HEK293 (cell line): ENCODE data around the gene KCNIP4.

ENCODE experiments used
- SCRT2 ChIP-seq: fragments of 450-650 bp; formaldehyde crosslinking; IDR thresholded peaks from 2 replicates; pipeline ENCODE4 v1.5.1; 2016; ENCODE audit warnings: missing biosample characterization, missing genetic modification characterization
- ZFHX2 ChIP-seq: fragments of 450-650 bp; formaldehyde crosslinking; conservative IDR thresholded peaks from 2 replicates; pipeline ENCODE4 v1.5.1; 2016; ENCODE audit warnings: missing biosample characterization, missing genetic modification characterization
- ZFP37 ChIP-seq: fragments of 450-650 bp; formaldehyde crosslinking; IDR thresholded peaks from 2 replicates; pipeline ENCODE4 v1.5.1; 2016; ENCODE audit warnings: missing biosample characterization, missing genetic modification characterization
- ZFP41 ChIP-seq: fragments of 450-650 bp; formaldehyde crosslinking; IDR thresholded peaks from 2 replicates; pipeline ENCODE4 v1.5.1; 2016; ENCODE audit warnings: missing biosample characterization, missing genetic modification characterization, borderline replicate concordance
- ZNF146 ChIP-seq: fragments of 450-650 bp; formaldehyde crosslinking; IDR thresholded peaks from 2 replicates; pipeline ENCODE4 v1.5.1; 2016; ENCODE audit warnings: missing biosample characterization, missing genetic modification characterization
- ZNF23 ChIP-seq: fragments of 450-650 bp; formaldehyde crosslinking; IDR thresholded peaks from 2 replicates; pipeline ENCODE4 v1.5.1; 2016; ENCODE audit warnings: missing biosample characterization, missing genetic modification characterization, borderline replicate concordance
- ZNF626 ChIP-seq: fragments of 450-650 bp; sonication (Bioruptor Pico); formaldehyde crosslinking; IDR thresholded peaks from 2 replicates; pipeline ENCODE4 v1.5.1; 2018; ENCODE audit warnings: missing biosample characterization, missing genetic modification characterization, inconsistent platforms
- ZNF660 ChIP-seq: fragments of 450-650 bp; IDR thresholded peaks from 2 replicates; pipeline ENCODE4 v1.5.1; 2018; ENCODE audit warnings: missing biosample characterization, mild to moderate bottlenecking, missing genetic modification characterization
- ZNF76 ChIP-seq: fragments of 450-650 bp; formaldehyde crosslinking; IDR thresholded peaks from 2 replicates; pipeline ENCODE4; 2016; ENCODE audit warnings: low read depth, missing biosample characterization, missing genetic modification characterization, borderline replicate concordance
- TF ChIP-seq, protein P1 (sequence below): fragments of 450-650 bp; formaldehyde crosslinking; IDR thresholded peaks from 2 replicates; pipeline ENCODE4 v1.5.1; 2016; ENCODE audit warnings: missing biosample characterization, missing genetic modification characterization
- TF ChIP-seq, protein P2 (sequence below): fragments of 450-650 bp; formaldehyde crosslinking; IDR thresholded peaks from 2 replicates; pipeline ENCODE4 v1.5.1; 2016; ENCODE audit warnings: missing biosample characterization, missing genetic modification characterization, low read depth
- TF ChIP-seq, protein P3 (sequence below): fragments of 450-650 bp; formaldehyde crosslinking; IDR thresholded peaks from 2 replicates; pipeline ENCODE4 v1.5.1; 2016; ENCODE audit warnings: missing biosample characterization, missing genetic modification characterization
- TF ChIP-seq, protein P4 (sequence below): fragments of 450-650 bp; formaldehyde crosslinking; conservative IDR thresholded peaks from 2 replicates; pipeline ENCODE4 v1.5.1; 2016; ENCODE audit warnings: low read depth, missing biosample characterization, missing genetic modification characterization
- TF ChIP-seq, protein P5 (sequence below): fragments of 450-650 bp; formaldehyde crosslinking; IDR thresholded peaks from 2 replicates; pipeline ENCODE4 v1.5.1; 2016; ENCODE audit warnings: missing biosample characterization, missing genetic modification characterization

DNA sequence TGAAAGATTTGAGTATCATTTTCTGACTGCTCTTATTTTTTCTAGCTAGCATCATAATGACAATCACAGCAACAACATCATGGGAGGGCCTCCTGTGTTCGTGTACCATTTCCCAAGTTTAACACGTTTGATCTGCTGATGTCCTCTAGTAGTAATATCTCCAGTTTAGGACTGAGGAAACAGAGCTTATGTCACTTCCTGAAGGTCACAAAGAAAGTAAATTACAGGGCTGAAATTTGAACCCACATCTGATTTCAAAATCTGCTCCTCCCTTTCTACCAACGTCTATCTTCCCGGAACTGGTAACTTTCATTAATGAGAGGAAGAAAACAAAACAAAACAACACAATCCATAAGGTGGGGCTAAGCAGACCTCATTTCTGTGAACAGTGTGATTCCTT lies 945.6 kb downstream of the KCNIP4 start:
- TF ChIP-seq ZFP41 (tag by site-specific recombination): no peak
- TF ChIP-seq, protein P1, sequence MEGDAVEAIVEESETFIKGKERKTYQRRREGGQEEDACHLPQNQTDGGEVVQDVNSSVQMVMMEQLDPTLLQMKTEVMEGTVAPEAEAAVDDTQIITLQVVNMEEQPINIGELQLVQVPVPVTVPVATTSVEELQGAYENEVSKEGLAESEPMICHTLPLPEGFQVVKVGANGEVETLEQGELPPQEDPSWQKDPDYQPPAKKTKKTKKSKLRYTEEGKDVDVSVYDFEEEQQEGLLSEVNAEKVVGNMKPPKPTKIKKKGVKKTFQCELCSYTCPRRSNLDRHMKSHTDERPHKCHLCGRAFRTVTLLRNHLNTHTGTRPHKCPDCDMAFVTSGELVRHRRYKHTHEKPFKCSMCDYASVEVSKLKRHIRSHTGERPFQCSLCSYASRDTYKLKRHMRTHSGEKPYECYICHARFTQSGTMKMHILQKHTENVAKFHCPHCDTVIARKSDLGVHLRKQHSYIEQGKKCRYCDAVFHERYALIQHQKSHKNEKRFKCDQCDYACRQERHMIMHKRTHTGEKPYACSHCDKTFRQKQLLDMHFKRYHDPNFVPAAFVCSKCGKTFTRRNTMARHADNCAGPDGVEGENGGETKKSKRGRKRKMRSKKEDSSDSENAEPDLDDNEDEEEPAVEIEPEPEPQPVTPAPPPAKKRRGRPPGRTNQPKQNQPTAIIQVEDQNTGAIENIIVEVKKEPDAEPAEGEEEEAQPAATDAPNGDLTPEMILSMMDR: no peak
- no peak for TF ChIP-seq SCRT2 (tag by site-specific recombination)
- TF ChIP-seq, protein P2, sequence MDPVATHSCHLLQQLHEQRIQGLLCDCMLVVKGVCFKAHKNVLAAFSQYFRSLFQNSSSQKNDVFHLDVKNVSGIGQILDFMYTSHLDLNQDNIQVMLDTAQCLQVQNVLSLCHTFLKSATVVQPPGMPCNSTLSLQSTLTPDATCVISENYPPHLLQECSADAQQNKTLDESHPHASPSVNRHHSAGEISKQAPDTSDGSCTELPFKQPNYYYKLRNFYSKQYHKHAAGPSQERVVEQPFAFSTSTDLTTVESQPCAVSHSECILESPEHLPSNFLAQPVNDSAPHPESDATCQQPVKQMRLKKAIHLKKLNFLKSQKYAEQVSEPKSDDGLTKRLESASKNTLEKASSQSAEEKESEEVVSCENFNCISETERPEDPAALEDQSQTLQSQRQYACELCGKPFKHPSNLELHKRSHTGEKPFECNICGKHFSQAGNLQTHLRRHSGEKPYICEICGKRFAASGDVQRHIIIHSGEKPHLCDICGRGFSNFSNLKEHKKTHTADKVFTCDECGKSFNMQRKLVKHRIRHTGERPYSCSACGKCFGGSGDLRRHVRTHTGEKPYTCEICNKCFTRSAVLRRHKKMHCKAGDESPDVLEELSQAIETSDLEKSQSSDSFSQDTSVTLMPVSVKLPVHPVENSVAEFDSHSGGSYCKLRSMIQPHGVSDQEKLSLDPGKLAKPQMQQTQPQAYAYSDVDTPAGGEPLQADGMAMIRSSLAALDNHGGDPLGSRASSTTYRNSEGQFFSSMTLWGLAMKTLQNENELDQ (tag by site-specific recombination): no peak
- TF ChIP-seq, protein P3, sequence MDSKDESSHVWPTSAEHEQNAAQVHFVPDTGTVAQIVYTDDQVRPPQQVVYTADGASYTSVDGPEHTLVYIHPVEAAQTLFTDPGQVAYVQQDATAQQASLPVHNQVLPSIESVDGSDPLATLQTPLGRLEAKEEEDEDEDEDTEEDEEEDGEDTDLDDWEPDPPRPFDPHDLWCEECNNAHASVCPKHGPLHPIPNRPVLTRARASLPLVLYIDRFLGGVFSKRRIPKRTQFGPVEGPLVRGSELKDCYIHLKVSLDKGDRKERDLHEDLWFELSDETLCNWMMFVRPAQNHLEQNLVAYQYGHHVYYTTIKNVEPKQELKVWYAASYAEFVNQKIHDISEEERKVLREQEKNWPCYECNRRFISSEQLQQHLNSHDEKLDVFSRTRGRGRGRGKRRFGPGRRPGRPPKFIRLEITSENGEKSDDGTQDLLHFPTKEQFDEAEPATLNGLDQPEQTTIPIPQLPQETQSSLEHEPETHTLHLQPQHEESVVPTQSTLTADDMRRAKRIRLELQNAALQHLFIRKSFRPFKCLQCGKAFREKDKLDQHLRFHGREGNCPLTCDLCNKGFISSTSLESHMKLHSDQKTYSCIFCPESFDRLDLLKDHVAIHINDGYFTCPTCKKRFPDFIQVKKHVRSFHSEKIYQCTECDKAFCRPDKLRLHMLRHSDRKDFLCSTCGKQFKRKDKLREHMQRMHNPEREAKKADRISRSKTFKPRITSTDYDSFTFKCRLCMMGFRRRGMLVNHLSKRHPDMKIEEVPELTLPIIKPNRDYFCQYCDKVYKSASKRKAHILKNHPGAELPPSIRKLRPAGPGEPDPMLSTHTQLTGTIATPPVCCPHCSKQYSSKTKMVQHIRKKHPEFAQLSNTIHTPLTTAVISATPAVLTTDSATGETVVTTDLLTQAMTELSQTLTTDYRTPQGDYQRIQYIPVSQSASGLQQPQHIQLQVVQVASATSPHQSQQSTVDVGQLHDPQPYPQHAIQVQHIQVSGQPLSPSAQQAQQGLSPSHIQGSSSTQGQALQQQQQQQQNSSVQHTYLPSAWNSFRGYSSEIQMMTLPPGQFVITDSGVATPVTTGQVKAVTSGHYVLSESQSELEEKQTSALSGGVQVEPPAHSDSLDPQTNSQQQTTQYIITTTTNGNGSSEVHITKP (tag by site-specific recombination): no peak
- TF ChIP-seq ZNF660 (tag by site-specific recombination): no peak
- no peak for TF ChIP-seq ZFP37 (tag by site-specific recombination)
- TF ChIP-seq ZFHX2 (tag by site-specific recombination): no peak
- TF ChIP-seq, protein P4, sequence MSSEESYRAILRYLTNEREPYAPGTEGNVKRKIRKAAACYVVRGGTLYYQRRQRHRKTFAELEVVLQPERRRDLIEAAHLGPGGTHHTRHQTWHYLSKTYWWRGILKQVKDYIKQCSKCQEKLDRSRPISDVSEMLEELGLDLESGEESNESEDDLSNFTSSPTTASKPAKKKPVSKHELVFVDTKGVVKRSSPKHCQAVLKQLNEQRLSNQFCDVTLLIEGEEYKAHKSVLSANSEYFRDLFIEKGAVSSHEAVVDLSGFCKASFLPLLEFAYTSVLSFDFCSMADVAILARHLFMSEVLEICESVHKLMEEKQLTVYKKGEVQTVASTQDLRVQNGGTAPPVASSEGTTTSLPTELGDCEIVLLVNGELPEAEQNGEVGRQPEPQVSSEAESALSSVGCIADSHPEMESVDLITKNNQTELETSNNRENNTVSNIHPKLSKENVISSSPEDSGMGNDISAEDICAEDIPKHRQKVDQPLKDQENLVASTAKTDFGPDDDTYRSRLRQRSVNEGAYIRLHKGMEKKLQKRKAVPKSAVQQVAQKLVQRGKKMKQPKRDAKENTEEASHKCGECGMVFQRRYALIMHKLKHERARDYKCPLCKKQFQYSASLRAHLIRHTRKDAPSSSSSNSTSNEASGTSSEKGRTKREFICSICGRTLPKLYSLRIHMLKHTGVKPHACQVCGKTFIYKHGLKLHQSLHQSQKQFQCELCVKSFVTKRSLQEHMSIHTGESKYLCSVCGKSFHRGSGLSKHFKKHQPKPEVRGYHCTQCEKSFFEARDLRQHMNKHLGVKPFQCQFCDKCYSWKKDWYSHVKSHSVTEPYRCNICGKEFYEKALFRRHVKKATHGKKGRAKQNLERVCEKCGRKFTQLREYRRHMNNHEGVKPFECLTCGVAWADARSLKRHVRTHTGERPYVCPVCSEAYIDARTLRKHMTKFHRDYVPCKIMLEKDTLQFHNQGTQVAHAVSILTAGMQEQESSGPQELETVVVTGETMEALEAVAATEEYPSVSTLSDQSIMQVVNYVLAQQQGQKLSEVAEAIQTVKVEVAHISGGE (tag by site-specific recombination): no peak
- no peak for TF ChIP-seq ZNF146 (tag by site-specific recombination)
- no peak for TF ChIP-seq ZNF23 (tag by site-specific recombination)
- TF ChIP-seq ZNF76: no peak
- TF ChIP-seq, protein P5, sequence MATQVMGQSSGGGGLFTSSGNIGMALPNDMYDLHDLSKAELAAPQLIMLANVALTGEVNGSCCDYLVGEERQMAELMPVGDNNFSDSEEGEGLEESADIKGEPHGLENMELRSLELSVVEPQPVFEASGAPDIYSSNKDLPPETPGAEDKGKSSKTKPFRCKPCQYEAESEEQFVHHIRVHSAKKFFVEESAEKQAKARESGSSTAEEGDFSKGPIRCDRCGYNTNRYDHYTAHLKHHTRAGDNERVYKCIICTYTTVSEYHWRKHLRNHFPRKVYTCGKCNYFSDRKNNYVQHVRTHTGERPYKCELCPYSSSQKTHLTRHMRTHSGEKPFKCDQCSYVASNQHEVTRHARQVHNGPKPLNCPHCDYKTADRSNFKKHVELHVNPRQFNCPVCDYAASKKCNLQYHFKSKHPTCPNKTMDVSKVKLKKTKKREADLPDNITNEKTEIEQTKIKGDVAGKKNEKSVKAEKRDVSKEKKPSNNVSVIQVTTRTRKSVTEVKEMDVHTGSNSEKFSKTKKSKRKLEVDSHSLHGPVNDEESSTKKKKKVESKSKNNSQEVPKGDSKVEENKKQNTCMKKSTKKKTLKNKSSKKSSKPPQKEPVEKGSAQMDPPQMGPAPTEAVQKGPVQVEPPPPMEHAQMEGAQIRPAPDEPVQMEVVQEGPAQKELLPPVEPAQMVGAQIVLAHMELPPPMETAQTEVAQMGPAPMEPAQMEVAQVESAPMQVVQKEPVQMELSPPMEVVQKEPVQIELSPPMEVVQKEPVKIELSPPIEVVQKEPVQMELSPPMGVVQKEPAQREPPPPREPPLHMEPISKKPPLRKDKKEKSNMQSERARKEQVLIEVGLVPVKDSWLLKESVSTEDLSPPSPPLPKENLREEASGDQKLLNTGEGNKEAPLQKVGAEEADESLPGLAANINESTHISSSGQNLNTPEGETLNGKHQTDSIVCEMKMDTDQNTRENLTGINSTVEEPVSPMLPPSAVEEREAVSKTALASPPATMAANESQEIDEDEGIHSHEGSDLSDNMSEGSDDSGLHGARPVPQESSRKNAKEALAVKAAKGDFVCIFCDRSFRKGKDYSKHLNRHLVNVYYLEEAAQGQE: no peak
- TF ChIP-seq ZNF626 (tag by site-specific recombination): no peak
